Common myeloid progenitor, CD34-positive (primary cell): ENCODE results near the gene RGS7.
"Not testable (repeated sequence)": the region's sequence is repeated elsewhere in the genome, so short reads cannot be mapped to it uniquely, and the experiment has no call there.

ENCODE experiments used
- CTCF ChIA-PET: fragments of 350-600 bp; sonication (Branson Sonifier 250); formaldehyde crosslinking; loops from one replicate; lab custom pipeline; 2021; ENCODE audit warnings: antibody characterized with exemption; lab: Charles Lee
- POLR2A ChIA-PET: fragments of 350-600 bp; sonication (Branson Sonifier 250); formaldehyde crosslinking; loops from one replicate; lab custom pipeline; 2021; ENCODE audit warnings: antibody characterized with exemption; lab: Charles Lee
- DNase-seq, 3 donors: peaks; one replicate each; pipeline versions ENCODE4 v3.0.0 to v3.0.0-alpha.2; 2013
- H3K27ac ChIP-seq, 2 experiments: 1 replicate in 1 of 2; 2 replicates in 1 of 2; pipeline ENCODE4 v1.7.0; 2013; ENCODE audit warnings: inconsistent platforms in 2 of 2, low read length in 2 of 2, mild to moderate bottlenecking in 2 of 2, low read depth in 1 of 2, moderate library complexity in 1 of 2; ENCODE audit not compliant: severe bottlenecking in 2 of 2, insufficient read depth in 1 of 2, poor library complexity in 1 of 2
- H3K27me3 ChIP-seq, 5 experiments: replicated peaks in 2 of 5; 1 replicate in 3 of 5; 2 replicates in 2 of 5; pipeline versions ENCODE4 v1.6.1 to v1.7.0; 2013; ENCODE audit warnings: low read length in 4 of 5, mild to moderate bottlenecking in 2 of 5, moderate library complexity in 2 of 5, inconsistent platforms in 1 of 5; ENCODE audit not compliant: insufficient read depth in 5 of 5, control insufficient read depth in 4 of 5
- H3K36me3 ChIP-seq, 4 experiments: 1 replicate in 2 of 4; 2 replicates in 2 of 4; pipeline versions ENCODE4 v1.6.1 to v1.7.0; 2013; ENCODE audit warnings: low read length in 3 of 4, control low read depth in 1 of 4, mild to moderate bottlenecking in 1 of 4; ENCODE audit not compliant: control insufficient read depth in 4 of 4, insufficient read depth in 4 of 4
- H3K4me1 ChIP-seq, 4 experiments: 1 replicate in 3 of 4; 2 replicates in 1 of 4; pipeline versions ENCODE4 v1.6.1 to v1.7.1; 2013; ENCODE audit warnings: low read length in 3 of 4, mild to moderate bottlenecking in 3 of 4, control low read depth in 1 of 4, inconsistent platforms in 1 of 4, moderate library complexity in 1 of 4; ENCODE audit not compliant: control insufficient read depth in 4 of 4, insufficient read depth in 4 of 4; ENCODE audit errors: control extremely low read depth in 1 of 4
- H3K4me3 ChIP-seq, 7 experiments: 1 replicate in 4 of 7; 2 replicates in 3 of 7; pipeline versions ENCODE4 v1.5.1 to v1.7.0; 2013; ENCODE audit warnings: mild to moderate bottlenecking in 7 of 7, low read length in 6 of 7, moderate library complexity in 6 of 7, inconsistent platforms in 2 of 7, low read depth in 2 of 7, control low read depth in 1 of 7; ENCODE audit not compliant: insufficient read depth in 4 of 7, control insufficient read depth in 1 of 7; ENCODE audit errors: extremely low read depth in 1 of 7
- H3K9me3 ChIP-seq, 5 experiments: 1 replicate in 4 of 5; 2 replicates in 1 of 5; pipeline versions ENCODE4 v1.6.1 to v1.7.1; 2013; ENCODE audit warnings: low read length in 4 of 5, mild to moderate bottlenecking in 2 of 5, inconsistent platforms in 1 of 5, low read depth in 1 of 5, moderate library complexity in 1 of 5; ENCODE audit not compliant: control insufficient read depth in 4 of 5, insufficient read depth in 2 of 5; ENCODE audit errors: control extremely low read depth in 1 of 5
- WGBS: methylation state at CpG from one replicate; pipeline ENCODE4 v1.1.5; 2013; ENCODE audit not compliant: insufficient coverage; 5-methylcytosine and 5-hydroxymethylcytosine counted together

Gene RGS7

GRCh38 chr1:240737298-240737697, 619.7 kb downstream of the RGS7 start:
- DNase-seq = no peak

GRCh38 chr1:240734705-240735104, 622.3 kb downstream of the RGS7 start:
- H3K4me3 ChIP-seq, H3K4me1 ChIP-seq, POLR2A ChIA-PET, H3K9me3 ChIP-seq, CTCF ChIA-PET, H3K36me3 ChIP-seq, H3K27ac ChIP-seq, DNase-seq, H3K27me3 ChIP-seq: not testable (repeated sequence)
- no CpG with 5 or more reads among the region's 3 CpGs for WGBS

More at GRCh38 chr1:240737298-240737697, 619.7 kb downstream of the RGS7 start:
- Histone ChIP-seq H3K36me3 (no peaks in the 10 kb centered on the region), H3K27ac (no peak overlapping the region), H3K4me3 (no peak overlapping the region), H3K4me1 (no peaks in the 10 kb centered on the region), H3K9me3 (no peaks in the 10 kb centered on the region), H3K27me3 (no peaks in the 10 kb centered on the region)
- WGBS = 100% methylated on average over 1 of the region's 4 CpGs
- POLR2A ChIA-PET = no interaction called here
- CTCF ChIA-PET = no interaction called here

- no peaks in the 10 kb centered on the region for H3K9me3 ChIP-seq
- H3K27ac ChIP-seq = no peak overlapping the region
- no peaks in the 10 kb centered on the region for H3K36me3 ChIP-seq
- ChIA-PET CTCF (no interaction called here), POLR2A (no interaction called here)
- no peaks in the 10 kb centered on the region for H3K4me1 ChIP-seq
- no peak overlapping the region for H3K4me3 ChIP-seq
- DNase-seq = no peak
- no peaks in the 10 kb centered on the region for H3K27me3 ChIP-seq
- WGBS = 91% methylated on average over 3 of the region's 3 CpGs
These were observed 623.0 kb downstream of the RGS7 start for GRCh38 chr1:240734001-240734400.

- DNase-seq = peak; percentile 14 to 40 (median 36)
- Histone ChIP-seq H3K4me1 (no peaks in the 10 kb centered on the region), H3K27ac (no peak overlapping the region), H3K36me3 (no peaks in the 10 kb centered on the region), H3K27me3 (no peaks in the 10 kb centered on the region), H3K4me3 (no peak overlapping the region), H3K9me3 (no peaks in the 10 kb centered on the region)
- ChIA-PET POLR2A (no interaction called here), CTCF (interaction anchor here (1.4 kb wide), 1 partner anchor 771 kb away, joined by 5 read pairs; no protein-coding TSS in a partner anchor)
- WGBS = 0% methylated on average over 1 of the region's 5 CpGs
These were observed 624.6 kb downstream of the RGS7 start for GRCh38 chr1:240732390-240732789.
